ENCODE data around the gene ETV3L.
"Not testable (repeated sequence)": the region's sequence is repeated elsewhere in the genome, so short reads cannot be mapped to it uniquely, and the experiment has no call there.

The ETV3L gene

DNA sequence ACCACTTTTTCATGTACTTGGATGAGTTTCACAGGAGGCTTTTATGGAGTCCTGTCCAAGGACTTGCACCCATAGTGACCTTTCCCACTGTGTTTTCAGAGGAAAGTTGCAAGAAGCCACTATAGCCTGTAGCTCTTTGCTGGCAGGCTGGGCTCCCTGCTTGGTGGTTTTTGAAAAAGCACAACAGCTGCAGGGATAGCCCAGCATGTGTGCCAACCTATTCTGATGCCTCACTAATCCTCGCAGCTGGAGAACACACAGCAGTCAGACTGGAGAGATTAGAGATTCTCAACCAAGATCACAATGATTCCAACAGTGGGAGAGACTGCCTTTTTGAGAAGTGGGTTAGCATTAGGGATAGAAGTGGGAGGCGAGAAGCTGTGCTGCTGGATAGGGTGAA is 30.0 kb downstream of the ETV3L start:
- DNase-seq = no peak

DNA sequence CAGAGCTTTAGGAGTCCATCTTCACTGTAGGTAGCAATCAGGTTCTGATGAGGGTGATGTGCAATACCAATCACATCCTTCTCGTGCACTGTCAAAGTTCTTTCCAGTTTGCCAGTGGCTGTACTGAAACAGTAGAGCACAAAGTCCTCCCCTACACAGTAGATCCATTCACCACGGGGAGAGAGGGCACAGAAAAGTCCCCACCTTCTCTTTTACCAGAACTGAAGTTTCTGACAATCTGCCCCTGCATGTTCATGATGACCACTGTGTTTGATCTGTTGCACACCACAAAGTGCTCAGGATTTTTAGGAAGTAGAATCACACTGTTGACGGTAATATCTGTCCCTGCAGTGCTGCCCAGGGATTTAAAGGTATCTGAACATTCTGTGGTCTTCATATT is 40.4 kb downstream of the ETV3L start:
- DNase-seq = not testable (repeated sequence)

DNA sequence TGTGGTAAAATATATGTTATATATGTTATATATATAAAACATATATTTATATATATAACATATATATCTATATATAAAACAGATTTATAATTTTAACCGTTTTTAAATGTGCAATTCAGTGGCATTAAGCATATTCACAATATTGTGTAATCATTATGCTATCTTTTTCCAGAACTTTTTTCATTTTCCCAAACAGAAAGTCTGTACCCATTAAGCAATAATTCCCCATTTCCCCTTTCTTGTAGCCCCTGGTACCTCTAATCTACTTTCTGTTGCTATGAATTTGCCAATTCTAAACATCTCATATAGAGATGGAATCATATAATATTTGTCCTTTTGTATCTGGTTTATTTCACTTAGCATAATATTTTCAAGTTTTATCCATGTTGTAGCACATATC is 43.3 kb downstream of the ETV3L start:
- DNase-seq = no peak

DNA sequence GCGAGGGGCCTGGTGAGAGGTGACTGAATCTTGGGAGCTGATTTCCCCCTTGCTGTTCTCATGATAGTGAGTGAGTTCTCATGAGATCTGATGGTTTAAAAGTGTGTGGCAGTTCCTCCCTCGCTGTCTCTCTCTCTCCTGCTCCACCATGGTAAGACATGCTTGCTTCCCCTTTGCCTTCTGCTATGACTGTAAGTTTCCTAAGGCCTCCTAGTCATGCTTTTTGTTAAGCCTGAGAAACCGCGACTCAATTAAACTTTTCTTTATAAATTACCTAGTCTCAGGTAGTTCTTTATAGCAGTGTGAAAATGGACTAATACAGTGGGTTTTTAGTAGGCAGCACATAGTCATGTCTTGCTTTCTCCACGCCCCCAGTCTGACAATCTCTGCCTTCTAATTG is 43.9 kb downstream of the ETV3L start:
- DNase-seq = not testable (repeated sequence)

DNA sequence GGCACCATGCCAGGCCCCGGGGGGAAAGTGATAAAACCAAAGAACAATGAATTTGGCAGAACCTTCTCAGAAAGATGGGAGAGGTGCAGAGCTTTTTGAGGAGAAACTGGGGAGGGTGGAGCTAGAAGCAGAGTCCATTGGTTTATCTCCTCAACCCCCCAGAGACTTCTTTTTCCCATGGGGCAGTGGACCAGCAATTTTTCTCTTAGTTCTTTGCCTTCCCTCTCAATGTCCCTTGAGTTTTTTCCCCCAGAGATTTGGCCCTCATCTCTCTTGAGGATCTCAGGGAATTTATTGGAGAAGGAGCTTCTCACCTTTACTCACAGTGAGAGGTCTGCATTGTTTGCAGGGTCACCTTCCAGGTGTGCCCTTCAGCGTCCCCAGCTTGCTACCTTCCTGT is 48.8 kb downstream of the ETV3L start:
- DNase-seq = no peak

DNA sequence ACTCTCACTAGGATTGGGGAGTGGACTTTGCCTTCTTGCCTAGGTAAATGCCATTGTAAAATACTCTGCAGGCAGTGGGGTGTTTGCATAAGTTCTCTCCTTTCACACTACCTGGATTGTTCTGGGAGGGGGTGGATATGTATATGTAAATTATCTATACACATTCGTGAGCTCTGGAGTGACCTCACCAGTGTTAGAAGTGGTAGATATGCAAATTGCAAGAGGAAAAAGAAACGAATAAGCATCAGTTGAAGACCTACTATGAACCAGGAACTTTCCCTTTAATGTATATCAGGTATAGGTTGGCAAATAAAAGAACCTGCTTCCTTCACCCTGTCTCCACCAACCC is 52.6 kb downstream of the ETV3L start:
- no peak for DNase-seq

DNA sequence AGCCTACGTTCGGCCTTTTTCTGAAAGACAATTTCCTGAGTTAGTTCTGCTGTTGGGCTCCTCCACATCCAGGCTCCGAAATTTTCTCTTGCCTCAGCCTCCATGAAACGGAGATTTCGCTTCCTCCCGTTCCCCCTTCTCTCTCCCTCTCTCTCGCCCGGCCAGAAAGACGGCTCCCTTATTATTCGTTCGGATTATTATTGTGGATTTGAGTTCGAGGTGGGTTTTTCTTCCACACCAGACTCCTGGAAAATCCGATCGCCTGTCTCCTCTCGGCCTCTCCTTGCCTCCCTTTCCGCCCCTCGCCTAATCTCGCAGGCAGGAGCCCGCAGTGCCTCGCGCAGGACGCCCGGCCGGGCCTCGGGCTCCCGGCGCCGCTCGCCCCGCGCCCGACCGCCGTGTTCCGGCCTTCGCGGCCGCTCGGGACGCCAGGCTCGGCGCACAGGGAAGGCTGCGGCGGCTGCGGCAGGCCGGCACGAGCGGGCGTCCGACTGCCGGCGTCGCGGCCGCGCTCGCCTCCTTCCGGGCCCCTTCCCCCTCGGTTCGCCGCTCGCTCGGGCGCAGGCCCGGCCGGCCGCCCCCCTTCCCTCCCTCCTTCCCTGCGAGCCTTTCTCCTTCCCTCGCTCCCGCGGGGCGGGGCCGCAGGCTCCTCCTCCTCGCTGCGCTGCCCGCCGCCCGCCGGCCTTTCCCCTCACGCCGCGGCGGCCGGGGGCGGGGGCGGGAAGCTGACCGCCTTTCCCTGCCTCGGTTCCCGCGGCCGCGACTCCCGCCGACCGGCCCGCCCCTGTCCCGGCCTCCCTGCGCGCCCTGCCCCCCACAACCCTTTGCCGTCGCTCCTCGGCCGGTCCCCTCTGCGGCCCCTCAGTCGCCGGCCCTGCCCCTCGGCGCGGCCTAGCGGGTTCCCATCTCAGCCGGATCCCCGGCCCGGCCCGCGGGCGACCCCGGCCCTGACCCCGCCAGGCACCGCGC is 54.1 kb downstream of the ETV3L start, which contains the start of gene ARHGEF11:
Gene ARHGEF11, minus strand, starts transcription at position 493 of the 969 bp plus-strand sequence. CDS start 1,412 bp downstream, outside the sequence.
- DNase-seq = peak; percentile 18

DNA sequence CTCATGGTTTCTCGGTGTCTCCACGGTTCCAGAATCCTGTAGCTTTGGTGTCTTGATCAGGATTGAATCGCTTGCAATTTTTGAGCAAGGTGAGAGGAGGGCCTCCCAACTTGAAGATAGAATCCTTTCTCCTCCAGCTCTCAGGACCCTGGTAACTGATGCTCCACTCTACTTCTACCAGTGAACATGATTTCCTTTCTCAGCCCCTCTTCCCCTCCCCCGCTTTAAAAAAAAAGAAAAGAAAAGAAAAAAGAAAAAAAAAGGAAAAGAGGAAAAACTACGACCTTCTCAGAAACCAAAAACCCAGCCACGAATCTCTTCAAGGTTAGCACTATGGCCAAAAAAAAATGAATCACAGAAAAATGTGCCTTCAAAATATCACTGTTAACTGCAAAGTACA is 55.3 kb downstream of the ETV3L start:
- DNase-seq = no peak

DNA sequence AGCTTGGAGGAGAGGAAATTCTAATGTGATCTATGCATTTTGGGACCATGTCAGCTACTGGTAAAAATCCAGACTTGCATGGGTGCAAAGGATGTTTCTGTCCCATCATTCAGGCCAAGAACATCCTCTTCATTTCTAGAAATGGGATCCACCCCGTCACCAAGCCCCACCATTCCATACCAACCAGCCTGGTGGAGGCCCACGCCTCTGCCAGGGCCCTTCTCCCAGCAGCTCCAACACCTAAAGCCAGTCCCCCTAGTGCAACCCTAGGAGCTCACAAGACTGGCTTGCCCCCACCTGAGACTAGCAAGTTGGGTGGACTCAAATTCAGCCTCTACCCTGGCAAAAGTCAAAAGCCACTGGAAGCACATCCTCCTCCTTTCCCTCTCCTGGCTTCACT is 55.9 kb downstream of the ETV3L start:
- DNase-seq = no peak

DNA sequence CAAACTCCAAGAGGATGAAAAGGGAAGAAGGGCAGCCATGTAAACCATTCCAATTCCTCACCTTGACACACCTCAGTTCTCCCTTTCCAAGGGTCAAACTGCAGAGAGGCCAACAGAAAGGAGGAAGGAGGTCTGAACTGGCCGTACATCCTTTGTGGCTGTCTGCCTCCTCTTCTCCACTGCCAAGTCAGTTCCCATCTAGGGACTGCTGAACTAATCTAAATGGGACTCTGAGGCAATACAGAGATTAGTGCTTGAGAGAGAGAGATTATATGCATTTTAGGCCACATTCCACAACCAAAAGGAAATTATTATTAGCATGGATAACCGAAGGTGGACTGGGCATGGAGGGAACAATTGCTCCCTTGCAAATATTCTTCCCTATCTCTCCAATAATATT is 56.8 kb downstream of the ETV3L start:
- DNase-seq = no peak
